EH (cell line): Measurements from ENCODE around the gene IGLL5.
"Not testable (repeated sequence)": the region's sequence is repeated elsewhere in the genome, so short reads cannot be mapped to it uniquely, and the experiment has no call there.

Source experiments
- DNase-seq: peaks from one replicate; pipeline ENCODE4 v3.0.0-alpha.2; 2015; ENCODE audit warnings: low read depth

Gene IGLL5

DNA sequence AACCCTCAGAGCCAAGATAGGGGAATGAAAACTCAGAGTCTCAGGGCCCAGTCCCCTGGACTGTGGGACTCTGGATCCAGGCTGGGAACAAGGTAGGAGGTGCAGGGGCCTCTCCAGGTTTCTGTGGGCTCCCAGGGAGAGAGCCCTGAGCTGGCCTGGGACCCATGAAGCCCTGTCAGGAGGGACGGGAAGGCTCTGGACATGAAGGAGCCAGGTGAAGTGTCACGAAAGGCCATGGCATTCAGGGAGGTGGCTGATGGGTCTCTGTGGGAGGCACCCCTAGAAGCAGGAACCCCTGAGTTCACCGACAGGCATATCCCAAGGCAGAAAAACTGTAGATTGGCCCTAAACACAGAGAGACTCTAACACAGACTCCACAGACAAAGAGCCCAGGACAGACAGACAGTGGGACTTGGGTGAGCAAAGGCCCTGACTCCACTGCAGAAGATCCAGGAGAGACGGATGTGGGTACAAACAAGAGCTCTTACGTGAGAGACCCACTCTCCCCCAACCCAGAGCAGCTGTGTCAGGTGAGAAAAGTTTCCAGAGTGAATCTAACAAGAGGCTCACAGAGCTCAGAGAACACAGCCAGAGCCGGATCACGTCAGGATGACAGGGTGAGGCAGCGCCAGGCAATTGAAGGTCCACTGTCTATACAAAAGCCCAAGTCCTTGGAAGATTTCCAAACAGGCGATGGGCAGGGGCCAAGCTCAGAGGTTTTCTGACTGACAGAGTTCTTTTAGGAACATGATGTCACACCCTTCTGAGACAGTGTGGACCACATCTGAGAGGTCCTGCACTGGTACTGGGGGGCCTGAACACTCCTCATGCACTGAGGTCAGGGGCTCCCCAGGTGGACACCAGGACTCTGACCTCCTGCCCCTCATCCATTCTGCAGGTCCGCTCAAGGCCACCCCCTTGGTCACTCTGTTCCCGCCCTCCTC lies 27.4 kb downstream of the IGLL5 start:
- no peak for DNase-seq

DNA sequence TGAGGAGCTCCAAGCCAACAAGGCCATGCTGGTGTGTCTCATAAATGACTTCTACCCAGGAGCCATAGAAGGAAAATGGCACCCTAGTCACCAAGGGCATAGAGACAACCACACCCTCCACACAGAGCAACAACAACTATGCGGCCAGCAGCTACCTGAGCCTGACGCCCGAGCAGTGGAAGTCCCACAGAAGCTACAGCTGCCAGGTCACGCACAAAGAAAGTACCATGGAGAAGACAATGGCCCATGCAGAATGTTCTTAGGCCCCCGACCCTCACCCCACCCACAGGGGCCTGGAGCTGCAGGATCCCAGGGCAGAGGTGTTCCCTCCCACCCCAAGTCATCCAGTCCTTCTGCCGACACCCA lies 28.0 kb downstream of the IGLL5 start:
- no peak for DNase-seq

DNA sequence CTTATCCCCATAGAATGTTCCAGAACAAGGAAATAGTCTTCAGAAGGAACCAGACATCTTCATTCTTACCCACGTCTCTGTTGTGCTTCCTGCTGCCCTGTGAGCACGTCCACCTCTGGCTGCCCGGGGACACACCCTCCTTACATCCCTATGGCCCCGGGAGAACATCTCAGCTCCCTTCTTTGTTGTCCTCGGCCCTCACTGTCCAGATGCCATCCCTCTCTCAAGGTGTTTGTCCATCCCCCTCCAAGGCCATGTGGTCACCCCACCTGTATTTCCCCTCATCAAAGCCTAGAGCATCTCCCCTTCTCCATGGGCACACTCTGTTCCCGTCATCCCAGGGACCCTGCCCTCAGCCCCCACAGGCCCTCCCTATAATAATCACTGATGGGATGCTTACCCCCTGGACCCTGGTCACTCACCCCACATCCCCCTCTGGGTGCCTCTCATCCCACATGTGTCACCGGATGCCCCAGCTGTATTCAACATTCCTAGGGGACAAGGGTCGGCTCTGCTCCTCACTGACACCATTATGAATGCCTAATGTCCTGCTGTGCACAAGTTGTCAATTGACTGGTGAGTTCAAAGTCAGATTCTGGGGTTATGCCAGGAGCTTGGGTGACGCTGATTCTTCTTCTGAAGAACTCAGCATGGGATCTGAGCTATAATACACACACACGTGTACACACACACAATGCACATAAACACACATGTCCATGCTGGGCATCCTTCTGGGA lies 28.8 kb downstream of the IGLL5 start:
- DNase-seq = no peak

- no peak for DNase-seq
Observed at GRCh38 chr22:22916952-22917290, 29.3 kb downstream of the IGLL5 start.

- no peak for DNase-seq
Observed at GRCh38 chr22:22917377-22917776, 29.8 kb downstream of the IGLL5 start.

GRCh38 chr22:22918297-22918965 lies 30.8 kb downstream of the IGLL5 start:
- no peak for DNase-seq

DNA sequence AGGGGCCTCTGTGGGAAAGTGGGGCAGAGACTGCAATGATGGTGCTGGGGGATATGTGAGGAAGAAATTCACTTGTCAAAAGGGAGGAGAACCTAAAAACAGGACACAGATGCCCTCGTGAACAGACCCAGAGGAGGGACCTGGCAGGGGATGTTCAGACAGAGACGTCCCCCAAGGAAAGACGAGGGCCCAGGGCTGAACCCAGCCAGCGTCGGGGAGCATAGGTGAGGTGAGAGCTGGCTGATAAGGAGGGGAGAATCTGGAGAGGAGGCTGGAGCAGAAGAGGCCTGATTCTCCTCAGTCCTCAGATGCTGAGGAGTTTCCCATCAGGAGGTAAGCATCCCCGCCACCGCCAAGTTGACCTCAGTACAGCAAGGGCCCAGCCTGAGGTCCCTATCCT lies 31.4 kb downstream of the IGLL5 start:
- no peak for DNase-seq

DNA sequence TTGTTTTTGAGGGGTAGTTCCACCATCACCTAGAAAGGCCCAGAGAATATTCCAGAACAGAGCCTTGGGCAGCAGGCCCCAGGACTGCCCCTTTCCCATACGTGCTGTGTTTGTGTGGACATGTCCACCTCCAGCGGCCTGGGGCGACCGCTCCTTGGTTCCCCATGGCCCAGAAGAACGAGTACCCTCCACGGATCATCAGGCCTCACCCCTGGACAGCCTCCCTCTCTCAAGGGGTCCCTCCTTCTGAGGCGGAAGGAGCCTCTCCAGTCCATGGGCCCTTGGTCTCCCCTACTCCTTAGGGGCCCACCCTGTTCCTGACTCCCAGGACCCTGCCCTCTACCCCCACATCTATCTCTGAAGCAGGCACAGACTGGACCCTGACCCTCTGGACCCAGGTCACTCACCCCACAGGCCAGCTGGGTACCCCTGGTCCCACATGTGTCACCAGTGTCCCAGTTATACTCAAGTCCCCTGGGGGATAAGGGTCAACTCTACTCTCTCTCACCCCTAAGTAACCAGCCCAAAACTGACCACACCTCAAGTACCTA lies 32.6 kb downstream of the IGLL5 start:
- DNase-seq = no peak

GRCh38 chr22:22920910-22921550 lies 33.4 kb downstream of the IGLL5 start:
- no peak for DNase-seq

- DNase-seq = no peak
Observed at GRCh38 chr22:22921575-22921974, 34.0 kb downstream of the IGLL5 start.

- not testable (repeated sequence) for DNase-seq
Observed at GRCh38 chr22:22922092-22922953, 34.7 kb downstream of the IGLL5 start.

DNA sequence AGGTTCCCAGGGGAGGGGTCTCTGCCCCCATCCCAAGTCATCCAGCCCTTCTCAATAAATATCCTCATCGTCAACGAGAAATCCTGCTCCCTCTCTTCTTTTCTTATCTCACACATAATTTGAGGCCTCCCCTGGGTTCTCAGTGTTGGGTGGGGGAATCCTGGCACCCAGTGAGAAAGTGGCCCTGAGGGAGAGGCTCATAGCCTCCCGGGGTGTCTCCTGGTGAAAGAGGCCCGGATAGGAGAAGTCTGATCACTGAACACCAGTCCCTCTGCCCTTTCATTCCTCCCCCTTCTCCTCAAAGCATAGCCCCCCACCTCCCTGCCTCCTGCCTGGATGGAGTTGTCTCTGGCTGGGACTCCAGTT lies 35.3 kb downstream of the IGLL5 start:
- no peak for DNase-seq

DNA sequence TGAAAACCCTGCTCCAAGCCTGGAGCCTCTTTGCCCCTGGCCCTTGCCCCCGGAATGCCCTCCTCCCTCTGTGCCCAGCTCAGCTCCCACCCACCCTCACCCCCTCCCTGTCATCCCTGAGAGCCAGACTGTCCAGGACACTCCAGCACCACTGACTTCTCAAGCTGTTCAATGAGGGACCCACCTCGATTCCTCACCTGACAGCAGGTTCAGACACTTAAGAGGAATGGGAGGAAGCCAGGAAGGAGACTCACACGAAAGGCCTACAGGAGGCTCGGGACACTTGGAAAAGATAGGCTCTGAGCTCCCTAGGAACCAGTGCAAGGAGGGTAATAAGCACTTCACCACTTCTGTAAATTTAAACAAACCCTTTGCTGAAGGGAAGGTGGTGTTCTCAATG lies 35.8 kb downstream of the IGLL5 start:
- no peak for DNase-seq

GRCh38 chr22:22923930-22924329 lies 36.3 kb downstream of the IGLL5 start:
- no peak for DNase-seq

GRCh38 chr22:22924369-22925145 lies 36.9 kb downstream of the IGLL5 start:
- DNase-seq = no peak

- no peak for DNase-seq
Observed at GRCh38 chr22:22925146-22925804, 37.7 kb downstream of the IGLL5 start.

GRCh38 chr22:22925805-22926369 lies 38.3 kb downstream of the IGLL5 start:
- DNase-seq = no peak

DNA sequence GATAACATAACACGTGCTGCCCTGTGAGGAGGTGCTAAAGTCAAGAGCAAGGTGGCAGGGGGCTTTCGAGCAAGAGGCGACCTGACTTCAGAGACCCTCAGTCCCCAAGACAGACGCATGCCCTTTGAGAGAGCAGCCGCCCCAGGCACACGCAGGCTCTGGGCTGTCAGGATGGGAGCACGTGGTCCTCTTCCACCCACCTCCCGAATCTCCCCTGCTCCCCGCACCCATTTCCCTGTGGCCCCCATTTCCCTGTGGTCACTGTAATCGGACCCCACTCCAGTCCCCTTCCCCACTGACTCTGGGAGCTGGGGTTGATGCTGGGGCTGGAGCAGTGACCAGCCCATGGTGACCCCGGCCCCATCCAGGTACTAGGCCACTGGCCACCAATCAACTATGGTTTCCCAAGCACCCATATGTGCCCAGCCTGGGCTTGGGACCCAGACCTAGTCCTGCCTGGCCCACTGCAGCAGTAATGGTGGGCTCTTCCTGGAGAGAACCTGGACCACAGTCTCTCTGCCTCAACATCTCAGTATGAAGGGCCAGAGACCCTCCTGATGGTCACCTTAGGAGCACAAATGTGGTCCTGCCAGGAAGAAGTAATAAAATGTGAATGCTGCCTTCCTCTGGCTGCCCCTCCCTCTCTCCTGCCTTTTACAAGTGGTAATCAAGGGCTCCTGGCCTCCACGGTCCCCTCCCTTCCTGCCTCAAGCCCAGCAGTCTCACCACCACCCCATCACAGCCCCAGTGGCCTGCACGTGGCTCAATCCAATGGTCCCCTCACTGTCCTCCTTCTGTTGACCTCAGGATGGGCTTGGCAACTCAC lies 39.0 kb downstream of the IGLL5 start:
- DNase-seq = no peak
